Mesothelial cell of epicardium (in vitro differentiated cells): ENCODE measurements around the gene LHX1. TPM values are rescaled to one million over a fixed set of nuclear protein-coding genes. Genes with fewer than 3 reads are reported as not detected.
A peak's percentile ranks its signal among the peaks of the same experiment; 100 is the strongest.

ENCODE experiments used
- DNase-seq, 2 experiments: peaks; one replicate each; pipeline ENCODE4 v3.0.0; 2021; ENCODE audit warnings: low spot score in 2 of 2; ENCODE audit not compliant: unreplicated experiment in 2 of 2
- H3K27ac Mint-ChIP-seq: 2 replicates; pipeline ENCODE4 v1.8.0; 2021; ENCODE audit warnings: mixed read lengths
- H3K27me3 Mint-ChIP-seq: 2 replicates; pipeline ENCODE4 v1.8.0; 2021; ENCODE audit warnings: low read depth, mixed read lengths
- H3K36me3 Mint-ChIP-seq: 2 replicates; pipeline ENCODE4 v1.8.0; 2021; ENCODE audit warnings: mixed read lengths
- H3K4me1 Mint-ChIP-seq: 2 replicates; pipeline ENCODE4 v1.8.0; 2021; ENCODE audit warnings: mixed read lengths
- H3K4me3 Mint-ChIP-seq: 2 replicates; pipeline ENCODE4 v1.8.0; 2021; ENCODE audit warnings: mild to moderate bottlenecking, moderate library complexity, mixed read lengths
- H3K9me3 Mint-ChIP-seq: 2 replicates; pipeline ENCODE4 v1.8.0; 2021; ENCODE audit warnings: mixed read lengths
- total RNA-seq: library from RNA; stranded (reverse); gene quantifications from 3 replicates; pipeline ENCODE4 v1.2.1, GENCODE V29; 2021
- TF ChIP-seq, protein P1 (sequence below): fragments of 200-600 bp; sonication (generic); IDR thresholded peaks from one replicate; pipeline ENCODE4 v1.5.0; 2021; ENCODE audit warnings: antibody characterized with exemption; ENCODE audit not compliant: unreplicated experiment

Gene LHX1
- total RNA-seq, 1 donor from 2014 or later, result not detected

DNA sequence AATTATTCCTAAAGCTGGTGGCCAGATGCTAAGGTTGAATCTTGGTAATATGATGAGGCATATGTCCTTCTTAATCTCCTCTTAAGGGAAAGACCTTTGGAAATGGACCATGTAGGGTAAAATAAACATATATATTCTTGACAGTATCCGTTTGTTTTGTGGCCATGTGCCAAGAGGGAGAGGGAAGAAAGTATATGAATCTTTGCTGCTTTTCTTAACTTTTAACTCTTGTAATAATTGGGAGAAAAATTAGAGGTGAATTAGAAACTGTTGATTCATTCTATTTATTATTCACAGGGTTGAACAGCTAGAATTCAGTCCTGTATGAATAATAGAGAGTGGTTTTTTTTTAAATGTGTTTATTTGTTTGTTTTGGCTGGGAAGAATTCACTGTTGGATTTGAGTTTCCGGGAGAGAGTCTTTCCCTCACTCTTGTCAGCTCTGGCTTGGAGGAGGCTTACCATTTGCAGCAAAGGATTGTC, 43.0 kb downstream of the LHX1 start:
- Mint-ChIP-seq H3K4me1 (peaks cover 45% of the 10 kb centered on the region), H3K9me3 (no peaks in the 10 kb centered on the region), H3K27me3 (no peaks in the 10 kb centered on the region), H3K36me3 (peaks cover 6% of the 10 kb centered on the region), H3K4me3 (peak overlapping the region; percentile 13), H3K27ac (peak overlapping the region; percentile 81)
- TF ChIP-seq, protein P1, sequence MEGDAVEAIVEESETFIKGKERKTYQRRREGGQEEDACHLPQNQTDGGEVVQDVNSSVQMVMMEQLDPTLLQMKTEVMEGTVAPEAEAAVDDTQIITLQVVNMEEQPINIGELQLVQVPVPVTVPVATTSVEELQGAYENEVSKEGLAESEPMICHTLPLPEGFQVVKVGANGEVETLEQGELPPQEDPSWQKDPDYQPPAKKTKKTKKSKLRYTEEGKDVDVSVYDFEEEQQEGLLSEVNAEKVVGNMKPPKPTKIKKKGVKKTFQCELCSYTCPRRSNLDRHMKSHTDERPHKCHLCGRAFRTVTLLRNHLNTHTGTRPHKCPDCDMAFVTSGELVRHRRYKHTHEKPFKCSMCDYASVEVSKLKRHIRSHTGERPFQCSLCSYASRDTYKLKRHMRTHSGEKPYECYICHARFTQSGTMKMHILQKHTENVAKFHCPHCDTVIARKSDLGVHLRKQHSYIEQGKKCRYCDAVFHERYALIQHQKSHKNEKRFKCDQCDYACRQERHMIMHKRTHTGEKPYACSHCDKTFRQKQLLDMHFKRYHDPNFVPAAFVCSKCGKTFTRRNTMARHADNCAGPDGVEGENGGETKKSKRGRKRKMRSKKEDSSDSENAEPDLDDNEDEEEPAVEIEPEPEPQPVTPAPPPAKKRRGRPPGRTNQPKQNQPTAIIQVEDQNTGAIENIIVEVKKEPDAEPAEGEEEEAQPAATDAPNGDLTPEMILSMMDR, result no peak
- no peak for DNase-seq

DNA sequence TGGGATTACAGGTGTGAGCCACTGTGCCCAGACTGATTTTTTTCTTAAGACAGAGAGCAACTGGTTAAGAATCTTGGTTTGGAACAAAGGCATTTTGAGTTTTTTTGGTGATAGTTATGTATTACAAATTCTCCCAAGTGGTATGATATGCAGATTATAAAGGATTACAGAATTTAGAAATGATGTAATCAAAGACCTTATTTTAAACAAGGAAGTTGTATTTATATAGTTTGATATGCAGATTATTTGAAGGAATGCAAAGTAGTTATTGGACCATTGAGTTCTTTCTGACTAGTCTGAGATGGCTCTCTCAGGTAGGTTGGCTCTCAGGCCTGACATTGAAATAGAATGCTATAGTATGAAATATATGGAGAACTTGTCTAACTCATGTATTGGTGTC, 46.3 kb downstream of the LHX1 start:
- Mint-ChIP-seq H3K4me1 (peaks cover 30% of the 10 kb centered on the region), H3K9me3 (no peaks in the 10 kb centered on the region), H3K27me3 (no peaks in the 10 kb centered on the region)

DNA sequence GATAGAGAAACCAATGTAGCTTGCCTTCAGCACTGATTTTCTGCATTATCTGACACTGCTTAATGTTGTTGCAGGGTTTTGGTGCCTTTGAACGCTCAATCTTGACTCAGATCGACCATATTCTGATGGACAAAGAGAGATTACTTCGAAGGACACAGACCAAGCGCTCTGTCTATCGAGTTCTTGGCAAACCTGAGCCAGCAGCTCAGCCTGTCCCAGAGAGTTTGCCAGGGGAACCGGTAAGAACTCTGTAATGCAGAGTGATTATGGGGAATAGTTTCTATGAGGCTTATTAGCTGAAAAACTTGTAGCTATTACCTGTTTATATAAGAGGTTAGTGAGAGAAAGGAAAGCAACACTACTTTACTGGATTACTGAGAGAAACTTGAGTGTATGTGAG, 51.9 kb downstream of the LHX1 start:
- Mint-ChIP-seq H3K27ac (no peak overlapping the region), H3K27me3 (no peaks in the 10 kb centered on the region), H3K4me1 (peaks cover 6% of the 10 kb centered on the region), H3K4me3 (no peak overlapping the region), H3K36me3 (peaks cover 35% of the 10 kb centered on the region), H3K9me3 (no peaks in the 10 kb centered on the region)
- no peak for DNase-seq
- TF ChIP-seq, protein P1, result no peak

More for the DNA sequence above, 46.3 kb downstream of the LHX1 start:
- peaks cover 15% of the 10 kb centered on the region for H3K36me3 Mint-ChIP-seq
- no peak for DNase-seq
- no peak overlapping the region for H3K27ac Mint-ChIP-seq
- H3K4me3 Mint-ChIP-seq, result no peak overlapping the region
- TF ChIP-seq, protein P1, result no peak

DNA sequence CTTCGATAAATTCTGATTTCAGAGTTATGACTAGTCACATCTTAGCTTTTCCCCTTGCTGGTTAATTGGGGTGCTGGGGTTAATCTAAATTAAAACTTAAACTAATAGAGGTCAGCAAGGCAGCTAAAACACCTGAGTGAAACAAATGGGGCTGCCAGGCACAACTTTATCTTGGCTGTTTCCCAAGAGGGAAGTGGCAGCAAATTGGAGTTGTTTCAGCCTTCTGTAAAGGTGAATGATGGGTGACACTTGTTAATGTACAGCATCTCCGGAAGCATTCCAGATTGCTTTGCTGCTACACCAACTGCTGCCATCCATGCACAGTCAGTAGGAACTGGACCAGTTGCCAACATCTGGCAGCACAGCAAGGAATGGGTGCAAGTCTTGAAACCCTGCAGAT, 55.4 kb downstream of the LHX1 start:
- Mint-ChIP-seq H3K27ac (no peak overlapping the region), H3K4me3 (no peak overlapping the region), H3K4me1 (peaks cover 9% of the 10 kb centered on the region), H3K36me3 (peaks cover 51% of the 10 kb centered on the region), H3K27me3 (no peaks in the 10 kb centered on the region), H3K9me3 (peaks cover 9% of the 10 kb centered on the region)
- TF ChIP-seq, protein P1, result no peak
- DNase-seq, result no peak

DNA sequence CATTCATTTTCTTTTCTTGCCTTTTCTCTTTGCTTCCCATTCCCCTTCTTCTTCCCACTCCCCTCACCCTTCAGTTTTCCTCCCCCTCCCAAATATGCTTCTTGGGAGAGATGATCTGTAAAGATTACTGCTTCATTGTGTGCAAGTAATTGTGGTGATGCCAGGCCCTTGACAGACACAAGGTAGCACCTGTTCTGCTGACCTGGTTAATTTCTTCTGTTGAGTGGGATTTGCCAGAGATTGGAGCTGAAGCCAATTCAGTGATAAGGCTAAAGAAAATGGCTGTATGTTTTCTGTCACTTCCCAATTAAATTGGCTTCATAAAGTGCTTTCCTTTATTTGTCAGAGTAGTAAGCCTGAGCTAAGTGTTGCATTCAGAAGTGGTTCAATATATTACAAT, 56.0 kb downstream of the LHX1 start:
- TF ChIP-seq, protein P1, result no peak
- Mint-ChIP-seq H3K4me1 (peaks cover 9% of the 10 kb centered on the region), H3K27me3 (no peaks in the 10 kb centered on the region), H3K9me3 (peaks cover 13% of the 10 kb centered on the region), H3K27ac (no peak overlapping the region), H3K4me3 (no peak overlapping the region), H3K36me3 (peaks cover 55% of the 10 kb centered on the region)
- no peak for DNase-seq

Other genes starting within 250 kb of the LHX1 start
- gene AATF, start 11.5 kb downstream of the LHX1 start, total RNA-seq, result 31.3 to 36.2 TPM (median 33.9 TPM) in 3 replicates